NCI-H146 treated with DMSO at 0.1 percent for 48 hours (cell line): Measurements from ENCODE around the gene PTGER3.

Experiments
- DNase-seq: peaks from one replicate; lab custom pipeline; 2025; ENCODE audit not compliant: unreplicated experiment; lab: John Stamatoyannopoulos, UW

PTGER3 gene

GRCh38 chr1:71047635-71048607, at the start of gene PTGER3:
Gene PTGER3, minus strand, starts transcription at chr1:71047816. Its CDS starts 239 bp downstream, at chr1:71047577.
- peak; percentile 67 for DNase-seq

DNA sequence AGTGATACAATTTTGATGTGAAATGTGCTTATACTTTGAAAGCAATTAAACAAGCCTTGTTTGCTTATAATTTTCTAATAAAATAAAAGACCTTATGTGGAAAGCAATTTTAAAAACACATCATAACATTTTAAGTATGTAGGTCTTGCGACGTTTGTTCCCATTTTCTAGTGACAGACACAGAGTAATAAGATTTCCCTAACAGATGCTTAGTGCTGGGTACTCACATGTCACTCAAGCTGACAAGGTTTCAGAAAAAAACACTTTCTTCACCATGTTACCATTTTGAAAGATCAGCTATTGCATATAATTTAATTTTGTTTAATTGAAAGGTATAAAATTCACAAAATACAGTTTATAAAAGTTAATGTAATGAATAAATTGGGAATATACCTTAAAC, 47.3 kb upstream of the PTGER3 start:
- DNase-seq, result no peak

DNA sequence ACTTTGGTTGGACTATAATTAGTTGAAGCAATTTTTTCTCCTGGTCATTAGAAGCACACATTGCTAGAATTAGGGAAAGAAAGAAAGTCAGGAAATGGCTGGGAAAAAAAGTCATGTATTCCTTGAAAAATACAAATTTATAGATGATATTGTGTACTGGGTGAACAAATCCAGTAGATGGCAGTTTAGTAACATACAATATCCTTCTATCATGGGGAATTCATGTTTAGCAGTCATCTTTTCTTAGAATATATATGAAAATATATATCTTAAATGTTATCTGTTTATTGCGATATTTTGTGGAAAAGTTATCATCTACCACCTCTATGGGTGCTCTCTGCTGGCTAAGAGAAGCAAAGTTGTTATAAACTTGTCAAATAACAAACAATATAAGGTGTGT, 46.3 kb upstream of the PTGER3 start:
- DNase-seq, result peak; percentile 32

- no peak for DNase-seq
Measured at GRCh38 chr1:71089536-71090270, 42.1 kb upstream of the PTGER3 start.

GRCh38 chr1:71088645-71089287, 41.1 kb upstream of the PTGER3 start:
- no peak for DNase-seq

DNA sequence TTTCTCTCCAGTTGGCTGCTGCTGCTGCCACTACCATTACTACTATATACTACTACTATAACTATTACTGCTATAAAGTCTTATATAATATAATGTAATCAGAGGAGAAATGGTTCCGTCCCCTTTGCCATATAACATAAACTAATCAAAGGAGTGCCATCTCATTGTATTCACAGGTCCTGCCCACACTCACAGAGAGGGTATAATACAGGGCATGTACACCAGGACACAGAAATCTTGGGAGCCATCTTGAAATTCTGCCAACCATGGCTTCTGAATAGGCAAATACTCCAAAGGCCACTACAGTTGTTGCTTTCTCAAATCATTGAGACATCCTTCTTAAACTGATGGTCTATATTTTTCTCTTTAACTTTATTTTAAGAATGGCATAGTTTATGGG, 40.1 kb upstream of the PTGER3 start:
- DNase-seq, result no peak

- no peak for DNase-seq
Measured at GRCh38 chr1:71087060-71087459, 39.4 kb upstream of the PTGER3 start.

- peak; percentile 14 for DNase-seq
Measured at GRCh38 chr1:71086331-71086730, 38.7 kb upstream of the PTGER3 start.

DNA sequence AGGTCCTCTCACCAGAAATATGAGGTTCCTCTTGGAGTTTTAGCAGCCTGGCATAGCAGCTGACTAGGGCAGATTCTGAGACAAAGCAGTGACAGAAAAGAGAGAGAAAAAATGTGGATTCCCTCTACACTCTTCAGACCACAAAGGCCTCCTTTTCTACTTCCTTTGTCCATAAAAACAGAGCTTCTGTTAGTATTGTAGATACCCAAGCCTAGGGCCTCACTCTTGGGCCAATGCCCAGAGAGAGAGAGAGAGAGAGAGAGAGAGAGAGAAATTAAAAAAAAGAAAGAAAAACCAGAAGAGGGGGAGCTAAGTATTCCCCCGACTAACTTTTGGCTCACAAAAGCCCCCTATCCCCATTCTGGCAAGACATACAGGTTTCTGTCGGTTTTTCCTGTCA, 35.7 kb upstream of the PTGER3 start:
- no peak for DNase-seq

DNA sequence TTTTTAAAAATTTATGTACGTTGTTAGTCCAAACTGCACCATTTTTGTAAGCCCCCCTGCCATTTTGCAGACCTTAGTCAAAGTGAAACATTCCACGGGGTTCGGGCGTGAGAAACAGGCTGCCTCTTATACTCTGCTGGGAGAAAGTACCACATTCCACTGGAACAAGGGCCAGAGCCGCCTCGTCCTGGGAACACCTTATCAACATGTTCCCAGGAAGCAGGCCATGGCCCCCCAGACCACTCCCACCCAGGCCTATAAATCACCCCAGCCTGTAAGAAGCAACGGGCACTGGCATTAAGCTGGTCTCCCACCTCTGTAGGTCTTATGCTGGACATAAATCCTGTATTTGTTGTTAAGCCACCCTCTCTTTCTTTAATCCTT, 34.1 kb upstream of the PTGER3 start:
- no peak for DNase-seq

- DNase-seq, result peak; percentile 92
Measured at GRCh38 chr1:71080739-71081696, 33.4 kb upstream of the PTGER3 start, which contains the start of gene ZRANB2. Gene ZRANB2, minus strand, starts transcription at chr1:71081035. Its CDS starts 40 bp downstream, at chr1:71080995.

DNA sequence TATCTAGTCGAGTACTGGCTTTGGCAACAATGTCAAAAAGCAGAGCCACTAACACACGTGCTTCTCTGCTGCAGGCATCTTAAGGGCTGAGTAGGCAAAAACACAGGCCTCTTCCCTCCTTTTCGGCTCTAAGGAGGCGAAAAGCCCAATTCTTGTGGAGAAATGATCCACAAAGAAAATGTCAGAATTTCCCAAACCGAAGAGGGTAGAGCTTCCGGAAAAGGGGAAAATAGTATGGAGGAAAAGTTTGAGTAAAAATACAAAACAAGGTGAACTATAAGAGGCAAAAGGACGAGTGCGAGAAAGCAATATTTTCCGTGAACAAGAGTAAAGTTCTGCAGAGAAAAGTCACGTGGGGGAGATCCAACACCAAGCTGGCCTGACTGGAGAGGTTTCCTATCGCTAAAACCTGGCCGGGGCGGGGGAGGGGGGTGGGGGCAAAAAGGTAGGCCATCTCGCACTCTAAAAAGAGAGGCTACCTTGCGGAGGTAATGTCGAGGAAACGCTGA, 32.7 kb upstream of the PTGER3 start:
- DNase-seq, result peak; percentile 41

DNA sequence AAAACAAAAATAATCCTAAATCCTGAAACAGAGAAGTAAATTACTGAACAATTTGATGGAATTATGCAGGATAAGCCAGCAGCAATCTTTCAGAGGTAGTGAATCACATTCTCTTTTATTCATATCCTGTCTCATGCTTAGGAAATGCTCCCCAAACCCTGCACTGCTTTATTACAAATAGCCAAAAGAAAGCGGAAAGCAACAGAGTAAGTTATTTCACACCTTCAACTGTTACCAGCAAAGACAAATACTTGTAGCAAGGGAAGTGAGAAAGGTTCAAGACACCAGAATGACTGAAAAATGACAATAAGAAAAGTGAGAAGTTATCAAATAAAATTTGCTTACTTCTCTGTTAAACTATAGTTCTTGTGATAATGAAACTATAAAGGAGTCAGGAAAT, 27.1 kb upstream of the PTGER3 start:
- DNase-seq, result no peak

DNA sequence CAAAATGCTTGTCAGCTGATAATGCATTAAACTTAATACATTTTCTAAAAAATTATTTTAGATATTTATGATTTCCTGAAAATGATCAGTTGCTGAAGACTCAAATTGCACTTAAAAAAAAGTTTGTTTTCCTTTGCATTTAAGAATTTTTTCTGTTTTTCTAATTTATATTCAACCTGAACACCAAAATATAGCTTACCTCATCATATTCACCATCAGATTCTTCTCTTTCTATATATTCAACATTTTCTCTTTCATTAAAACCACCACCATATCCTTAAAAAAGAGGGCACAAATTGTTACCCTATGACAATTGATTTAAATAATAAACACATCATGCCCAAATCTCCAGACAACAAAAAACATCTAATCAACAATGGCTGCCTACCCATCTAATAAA, 24.7 kb upstream of the PTGER3 start:
- no peak for DNase-seq

DNA sequence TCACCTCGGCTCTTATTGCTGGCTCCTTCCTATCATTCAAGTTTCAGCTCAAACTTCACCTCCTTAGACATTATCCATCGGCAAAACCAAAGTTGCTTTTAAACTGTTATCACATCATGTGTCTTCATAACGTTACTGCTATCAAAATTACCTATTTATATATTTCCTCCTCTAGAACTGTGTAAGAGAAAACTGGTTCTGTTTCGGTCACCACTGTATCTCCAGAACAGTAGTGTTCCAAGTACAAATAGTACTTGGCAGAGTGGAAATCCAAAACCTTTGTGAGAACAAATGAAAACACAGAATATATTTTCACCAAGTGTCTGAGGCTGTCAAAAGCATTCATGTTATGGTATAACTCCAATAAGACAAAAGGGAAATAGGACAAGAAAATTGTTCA, 24.1 kb upstream of the PTGER3 start:
- DNase-seq, result no peak

- no peak for DNase-seq
Measured at GRCh38 chr1:71068325-71069240, 21.0 kb upstream of the PTGER3 start.

DNA sequence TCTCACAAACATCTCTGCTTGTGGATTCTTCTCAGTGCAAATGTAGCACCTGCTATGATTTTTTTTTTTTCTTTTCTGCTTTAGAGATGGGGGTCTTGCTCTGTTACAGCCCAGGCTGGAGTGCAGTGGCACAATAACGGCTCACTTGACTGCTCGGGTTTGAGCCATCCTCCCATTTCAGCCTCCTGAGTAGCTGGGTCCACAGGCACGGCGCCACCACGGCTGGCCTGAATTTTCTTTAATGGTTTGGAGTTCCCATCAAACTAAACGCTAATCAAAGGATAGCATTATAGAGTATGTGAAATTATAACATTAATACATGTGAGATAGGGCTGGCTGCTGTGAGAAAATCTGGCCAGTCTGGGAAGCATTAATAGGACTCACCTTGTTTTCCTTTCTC, 7.2 kb upstream of the PTGER3 start:
- no peak for DNase-seq

- no peak for DNase-seq
Measured at GRCh38 chr1:71054281-71054731, 6.7 kb upstream of the PTGER3 start.

DNA sequence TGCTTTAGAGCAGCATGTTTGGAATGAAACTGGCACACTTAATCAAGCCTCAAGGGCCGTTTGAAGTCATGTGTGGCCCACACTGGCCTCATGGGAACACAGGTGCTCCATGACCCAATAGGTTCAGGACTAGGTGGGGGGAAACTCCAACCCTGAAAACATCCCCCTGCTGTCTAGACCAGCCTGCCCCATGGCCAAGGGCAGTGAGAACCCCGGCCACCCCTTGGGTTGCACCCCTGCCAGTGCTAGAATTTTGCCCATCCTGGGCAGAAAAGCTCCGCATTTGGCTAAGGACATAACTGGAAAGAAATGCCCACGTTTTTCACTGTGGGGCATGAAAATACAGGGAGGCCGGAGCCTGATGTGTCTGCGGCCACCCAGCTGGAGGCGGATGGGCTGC, 6.1 kb upstream of the PTGER3 start:
- DNase-seq, result no peak
